ENCODE measurements around the gene CDK1. TPM values are rescaled to one million over a fixed set of nuclear protein-coding genes. Genes with fewer than 3 reads are reported as not detected.

Gene CDK1
- polyA plus RNA-seq, 4 donors = 69.7 to 94.8 (median 71.2) TPM

Other genes with a start within 250 kb of the CDK1 start
- 10 to 100 TPM; 58.5 to 84.2 (median 73.9) TPM for gene RHOBTB1, start 165.7 kb downstream of the CDK1 start, polyA plus RNA-seq (ENCODE audit: insufficient read length in 4 of 4)